Central memory CD8-positive, alpha-beta T cell (primary cell): ENCODE data around the gene TMED4.

Experiments
- ATAC-seq: fragments of 150-1000 bp; cut with Tn5 transposase; replicated peaks from 2 replicates; pipeline ENCODE4 v1.10.0; 2022; ENCODE audit warnings: mild to moderate bottlenecking, moderate FRiP score, moderate number of reproducible peaks; ENCODE audit not compliant: poor library complexity, severe bottlenecking; ENCODE audit errors: extremely low read depth
- DNase-seq, 2 donors: peaks; one replicate each; pipeline ENCODE4 v3.0.0; 2021; ENCODE audit warnings: low spot score in 2 of 2
- H3K27ac Mint-ChIP-seq: one replicate; pipeline ENCODE4 v1.8.0; 2022; ENCODE audit warnings: low read depth, mild to moderate bottlenecking, moderate library complexity, mixed read lengths
- H3K27me3 Mint-ChIP-seq: one replicate; pipeline ENCODE4 v1.8.0; 2022; ENCODE audit warnings: mixed read lengths
- H3K36me3 Mint-ChIP-seq: one replicate; pipeline ENCODE4 v1.8.0; 2022; ENCODE audit warnings: mild to moderate bottlenecking, moderate library complexity, mixed read lengths; ENCODE audit not compliant: insufficient read depth
- H3K4me1 Mint-ChIP-seq: one replicate; pipeline ENCODE4 v1.8.0; 2022; ENCODE audit warnings: mixed read lengths
- H3K4me3 Mint-ChIP-seq: one replicate; pipeline ENCODE4 v1.8.0; 2022; ENCODE audit warnings: mild to moderate bottlenecking, moderate library complexity, mixed read lengths
- H3K9me3 Mint-ChIP-seq: one replicate; pipeline ENCODE4 v1.8.0; 2022; ENCODE audit warnings: mixed read lengths

The TMED4 gene

GRCh38 chr7:44618045-44618444 is 36.0 kb upstream of the TMED4 start:
- Mint-ChIP-seq H3K9me3 (no peaks in the 10 kb centered on the region), H3K27me3 (no peaks in the 10 kb centered on the region), H3K36me3 (peaks cover 7% of the 10 kb centered on the region), H3K4me3 (no peak overlapping the region), H3K4me1 (peaks cover 81% of the 10 kb centered on the region), H3K27ac (peak overlapping the region; percentile 35)
- DNase-seq (no peak), ATAC-seq (no peak)

GRCh38 chr7:44617225-44617890 is 35.3 kb upstream of the TMED4 start:
- peaks cover 7% of the 10 kb centered on the region for H3K36me3 Mint-ChIP-seq
- H3K9me3 Mint-ChIP-seq: no peaks in the 10 kb centered on the region
- H3K27ac Mint-ChIP-seq: peak overlapping the region; percentile 35
- no peak for DNase-seq
- H3K4me1 Mint-ChIP-seq: peaks cover 82% of the 10 kb centered on the region
- H3K4me3 Mint-ChIP-seq: no peak overlapping the region
- ATAC-seq: no peak
- H3K27me3 Mint-ChIP-seq: no peaks in the 10 kb centered on the region

- DNase-seq (no peak), ATAC-seq (no peak)
- no peaks in the 10 kb centered on the region for H3K9me3 Mint-ChIP-seq
- H3K36me3 Mint-ChIP-seq: peaks cover 7% of the 10 kb centered on the region
- no peak overlapping the region for H3K4me3 Mint-ChIP-seq
- no peaks in the 10 kb centered on the region for H3K27me3 Mint-ChIP-seq
- no peak overlapping the region for H3K27ac Mint-ChIP-seq
- peaks cover 84% of the 10 kb centered on the region for H3K4me1 Mint-ChIP-seq
Observed at GRCh38 chr7:44616545-44616944, 34.5 kb upstream of the TMED4 start.

- Mint-ChIP-seq H3K4me3 (no peak overlapping the region), H3K4me1 (peaks cover 77% of the 10 kb centered on the region)
Observed at GRCh38 chr7:44615793-44616192, 33.8 kb upstream of the TMED4 start.

GRCh38 chr7:44615149-44615611 is 33.1 kb upstream of the TMED4 start:
- H3K9me3 Mint-ChIP-seq: no peaks in the 10 kb centered on the region
- peaks cover 81% of the 10 kb centered on the region for H3K4me1 Mint-ChIP-seq
- H3K27me3 Mint-ChIP-seq: no peaks in the 10 kb centered on the region
- no peak for ATAC-seq
- no peak for DNase-seq
- peaks cover 8% of the 10 kb centered on the region for H3K36me3 Mint-ChIP-seq
- H3K27ac Mint-ChIP-seq: peak overlapping the region; percentile 70
- peak overlapping the region; percentile 49 for H3K4me3 Mint-ChIP-seq

More at GRCh38 chr7:44615793-44616192, 33.8 kb upstream of the TMED4 start:
- DNase-seq (no peak), ATAC-seq (no peak)
- H3K27ac Mint-ChIP-seq: no peak overlapping the region
- no peaks in the 10 kb centered on the region for H3K27me3 Mint-ChIP-seq
- H3K9me3 Mint-ChIP-seq: no peaks in the 10 kb centered on the region
- H3K36me3 Mint-ChIP-seq: peaks cover 7% of the 10 kb centered on the region

GRCh38 chr7:44609829-44610228 is 27.8 kb upstream of the TMED4 start:
- Mint-ChIP-seq H3K27ac (no peak overlapping the region), H3K4me3 (peak overlapping the region; percentile 25), H3K27me3 (no peaks in the 10 kb centered on the region), H3K36me3 (peaks cover 22% of the 10 kb centered on the region), H3K4me1 (peaks cover 69% of the 10 kb centered on the region), H3K9me3 (no peaks in the 10 kb centered on the region)
- no peak for ATAC-seq
- DNase-seq: no peak

GRCh38 chr7:44608916-44609648 is 27.1 kb upstream of the TMED4 start:
- Mint-ChIP-seq H3K27ac (no peak overlapping the region), H3K4me1 (peaks cover 62% of the 10 kb centered on the region), H3K36me3 (peaks cover 22% of the 10 kb centered on the region), H3K27me3 (no peaks in the 10 kb centered on the region), H3K4me3 (no peak overlapping the region), H3K9me3 (no peaks in the 10 kb centered on the region)
- no peak for DNase-seq
- no peak for ATAC-seq

- Mint-ChIP-seq H3K4me1 (peaks cover 50% of the 10 kb centered on the region), H3K4me3 (peak overlapping the region; percentile 91), H3K27ac (peak overlapping the region; percentile 99), H3K9me3 (no peaks in the 10 kb centered on the region), H3K36me3 (peaks cover 19% of the 10 kb centered on the region), H3K27me3 (no peaks in the 10 kb centered on the region)
- DNase-seq (no peak), ATAC-seq (peak; percentile 10)
Observed at GRCh38 chr7:44607141-44608068, 25.4 kb upstream of the TMED4 start.

GRCh38 chr7:44606341-44607140 is 24.5 kb upstream of the TMED4 start, which contains the start of gene OGDH:
OGDH (plus strand) TSS chr7:44606627; CDS start chr7:44624344, 17,717 bp downstream.
- peak; percentile 98 for DNase-seq
- Mint-ChIP-seq H3K9me3 (no peaks in the 10 kb centered on the region), H3K4me1 (peaks cover 42% of the 10 kb centered on the region), H3K27ac (peak within 1 kb of the TSS; percentile 99), H3K27me3 (no peaks in the 10 kb centered on the region), H3K4me3 (peak within 1 kb of the TSS; percentile 91), H3K36me3 (peaks cover 19% of the 10 kb centered on the region)
- peak; percentile 94 for ATAC-seq

- DNase-seq (no peak), ATAC-seq (no peak)
- Mint-ChIP-seq H3K27me3 (no peaks in the 10 kb centered on the region), H3K4me3 (peak overlapping the region; percentile 2), H3K36me3 (peaks cover 16% of the 10 kb centered on the region), H3K4me1 (peaks cover 34% of the 10 kb centered on the region), H3K9me3 (no peaks in the 10 kb centered on the region), H3K27ac (no peak overlapping the region)
Observed at GRCh38 chr7:44604941-44605340, 22.9 kb upstream of the TMED4 start.

- ATAC-seq (no peak), DNase-seq (no peak)
- Mint-ChIP-seq H3K27me3 (no peaks in the 10 kb centered on the region), H3K36me3 (peaks cover 16% of the 10 kb centered on the region), H3K4me1 (peaks cover 21% of the 10 kb centered on the region), H3K27ac (no peak overlapping the region), H3K4me3 (no peak overlapping the region), H3K9me3 (no peaks in the 10 kb centered on the region)
Observed at GRCh38 chr7:44603193-44603592, 21.2 kb upstream of the TMED4 start.

GRCh38 chr7:44602576-44602910 is 20.5 kb upstream of the TMED4 start:
- peaks cover 17% of the 10 kb centered on the region for H3K4me1 Mint-ChIP-seq
- DNase-seq (no peak), ATAC-seq (no peak)
- H3K36me3 Mint-ChIP-seq: peaks cover 16% of the 10 kb centered on the region
- no peak overlapping the region for H3K4me3 Mint-ChIP-seq
- no peak overlapping the region for H3K27ac Mint-ChIP-seq
- H3K9me3 Mint-ChIP-seq: no peaks in the 10 kb centered on the region
- no peaks in the 10 kb centered on the region for H3K27me3 Mint-ChIP-seq
